ENCODE data around the gene CELSR1.
"Not testable (repeated sequence)": the region's sequence is repeated elsewhere in the genome, so short reads cannot be mapped to it uniquely, and the experiment has no call there.

Gene CELSR1

DNA sequence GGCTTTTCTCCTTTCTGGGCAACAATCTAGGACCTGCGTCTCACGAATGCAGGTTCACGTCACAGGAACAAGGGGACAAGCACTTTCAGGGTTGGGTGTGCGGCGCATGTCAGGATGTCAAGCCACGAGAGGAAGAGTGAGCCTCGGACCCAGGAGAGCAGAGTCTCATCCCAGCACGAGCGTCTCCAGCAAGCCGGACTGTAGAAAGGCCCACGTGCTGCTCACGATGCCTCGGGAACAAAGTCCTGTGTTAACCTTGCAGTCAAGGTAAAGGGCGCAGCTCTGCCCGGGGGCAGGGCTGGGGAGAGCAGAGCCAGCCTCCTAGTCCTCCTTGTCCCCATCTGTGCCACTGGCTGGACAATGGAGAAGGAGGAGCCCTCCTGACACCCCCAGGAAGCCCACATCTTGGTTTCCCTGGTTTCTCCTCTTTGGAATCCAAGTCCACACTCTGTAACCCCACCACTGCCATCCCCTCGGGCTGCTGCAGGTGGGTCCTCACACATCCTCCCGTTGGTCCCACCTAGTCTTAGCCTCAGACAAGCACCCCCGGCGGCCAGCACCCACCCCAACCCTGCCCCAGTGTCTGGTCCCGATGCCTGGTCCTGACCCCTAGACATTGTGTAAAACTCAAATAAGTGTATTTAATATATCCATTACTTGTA lies 63.4 kb downstream of the CELSR1 start:
- DNase-seq = no peak

DNA sequence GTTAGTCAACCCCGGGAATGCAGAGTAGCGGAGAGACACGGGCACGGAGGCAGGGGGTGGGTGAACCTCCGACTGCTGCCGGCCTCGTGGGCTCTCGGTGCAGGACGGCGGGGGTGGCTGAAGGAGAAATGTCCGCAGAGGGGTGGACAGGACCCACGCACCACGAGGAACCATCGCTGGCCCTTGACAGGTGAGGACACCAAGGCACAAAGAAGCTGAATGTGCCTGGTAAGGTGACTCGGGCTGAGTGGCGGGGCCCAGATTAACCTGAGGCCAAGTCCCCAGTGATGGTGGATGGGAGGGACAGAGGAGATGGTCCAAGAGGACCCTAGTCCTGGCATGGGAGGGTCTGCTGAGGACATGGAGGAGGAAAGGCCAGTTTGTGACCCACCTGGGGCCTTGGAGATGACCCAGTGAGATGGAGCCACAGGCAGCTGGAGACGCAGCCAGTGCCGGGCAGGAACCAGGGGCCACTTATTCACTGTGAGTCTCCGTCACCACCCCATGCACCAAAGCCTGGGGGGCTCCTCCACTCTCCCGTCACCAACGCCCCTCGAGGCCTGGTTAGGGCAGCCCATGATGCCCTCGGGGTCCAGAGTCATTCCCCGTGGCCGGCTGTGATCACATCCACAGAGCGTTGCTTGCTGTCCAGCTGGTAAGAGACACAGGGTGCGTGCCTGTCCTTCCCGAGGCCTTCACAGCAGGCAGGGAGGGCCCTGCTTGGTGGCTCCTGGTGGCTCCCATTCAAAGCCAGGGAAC lies 64.2 kb downstream of the CELSR1 start:
- no peak for DNase-seq

DNA sequence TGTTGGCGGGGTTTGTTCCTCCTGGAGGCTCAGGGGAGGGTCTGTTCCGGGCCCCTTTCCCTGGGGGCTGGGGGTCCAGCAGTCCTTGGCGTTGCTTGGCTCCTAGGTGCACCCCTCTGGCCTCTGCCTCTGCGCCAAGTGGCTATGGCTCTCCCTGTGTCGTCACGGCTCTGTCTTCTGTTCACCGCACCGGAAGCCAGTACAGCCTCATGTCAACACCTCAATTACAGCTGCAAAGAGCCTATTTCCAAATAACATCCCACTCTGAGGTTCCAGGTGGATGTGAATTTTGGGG lies 64.8 kb downstream of the CELSR1 start:
- no peak for DNase-seq

DNA sequence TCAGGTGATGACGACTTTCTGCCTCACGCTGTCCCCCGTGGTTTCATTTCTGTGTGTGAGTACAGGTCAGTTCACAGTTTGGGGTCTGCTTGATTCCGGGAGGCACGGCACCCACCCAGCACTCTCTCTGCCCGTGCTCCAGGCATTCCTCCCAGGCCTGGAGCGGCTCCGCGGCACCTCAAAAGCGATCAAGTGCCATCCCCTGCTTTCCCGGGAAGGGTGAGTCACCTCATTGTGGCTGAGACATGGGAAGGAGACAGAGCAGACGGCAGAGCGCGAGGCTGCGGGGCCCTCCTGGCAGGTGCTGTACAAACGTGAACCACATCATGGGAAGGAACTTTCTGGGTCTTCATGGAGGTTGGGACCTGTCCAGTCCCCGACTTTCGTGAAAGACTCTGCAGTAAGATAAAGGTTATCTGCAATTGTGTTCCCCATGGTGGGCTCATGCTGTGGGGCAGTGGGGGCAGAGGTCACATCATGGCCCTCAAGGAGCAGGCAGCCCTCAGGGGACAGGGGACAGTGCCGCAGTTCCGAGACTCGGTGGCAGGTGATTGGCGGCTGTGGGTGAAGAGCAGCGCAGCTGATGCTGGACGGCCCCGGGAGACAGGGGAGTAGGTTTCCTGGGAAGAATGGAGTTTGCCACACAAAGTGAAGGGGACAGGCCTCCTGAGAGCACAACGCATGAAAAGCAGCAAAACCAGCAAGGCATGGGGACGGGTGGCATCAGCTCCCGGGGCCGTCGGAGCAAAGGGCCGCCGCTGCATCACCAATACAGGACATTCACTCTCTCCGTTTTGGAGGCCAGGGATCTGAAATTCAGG lies 65.3 kb downstream of the CELSR1 start:
- no peak for DNase-seq

DNA sequence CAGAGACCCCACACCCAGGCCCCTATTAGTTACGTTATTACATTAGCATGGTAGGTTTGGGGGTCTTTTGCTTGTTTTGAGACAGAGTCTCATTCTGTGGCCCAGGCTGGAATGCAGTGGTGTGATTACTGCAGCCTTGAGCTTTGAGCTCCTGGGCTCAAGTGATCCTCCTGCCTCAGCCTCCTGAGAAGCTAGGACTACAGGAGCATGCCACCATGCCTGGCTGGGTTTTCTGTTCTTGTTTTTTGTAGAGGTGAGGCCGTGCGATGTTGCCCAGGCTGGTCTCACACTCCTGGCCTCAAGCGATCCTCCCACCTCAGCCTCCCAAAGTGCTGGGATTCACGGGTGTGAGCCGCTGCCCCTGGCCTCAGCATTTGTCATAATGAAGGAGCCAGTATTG lies 66.1 kb downstream of the CELSR1 start:
- not testable (repeated sequence) for DNase-seq

DNA sequence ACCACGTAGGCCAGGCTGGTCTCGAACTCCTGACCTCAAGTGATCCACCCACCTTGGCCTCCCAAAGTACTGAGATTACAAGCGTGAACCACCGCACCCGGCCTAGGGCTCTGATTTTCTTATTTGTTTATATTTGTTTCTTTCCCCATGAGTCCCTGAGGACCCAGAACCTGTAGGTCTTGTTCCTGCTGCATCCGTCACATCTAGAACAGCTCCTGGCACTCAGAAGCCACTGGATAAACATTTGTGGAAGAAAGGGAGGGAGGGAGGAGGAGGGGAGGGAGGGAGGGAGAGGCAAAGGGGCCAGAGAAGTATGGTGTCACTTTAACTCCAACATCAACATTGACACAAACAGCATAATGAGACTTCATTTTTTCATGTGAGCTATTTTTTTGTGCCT lies 67.7 kb downstream of the CELSR1 start:
- DNase-seq = no peak

DNA sequence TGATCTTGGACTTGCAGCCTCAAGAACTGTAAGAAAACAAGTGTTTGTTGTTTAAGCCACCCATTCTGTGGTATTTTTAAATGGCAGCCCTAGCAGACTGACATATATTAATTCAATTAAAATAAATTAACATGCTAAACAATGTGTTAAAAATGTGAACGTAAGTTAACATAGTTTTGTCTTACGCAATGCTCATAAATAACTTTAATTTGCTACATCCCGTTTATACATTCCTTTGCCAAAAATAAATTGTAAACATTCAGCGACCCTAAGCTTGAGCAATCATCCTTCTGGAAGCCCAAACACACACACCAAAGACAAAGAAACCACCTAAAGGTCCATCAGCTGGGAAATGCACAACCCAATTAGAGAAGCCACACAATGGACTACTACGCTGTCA lies 70.4 kb downstream of the CELSR1 start:
- no peak for DNase-seq

DNA sequence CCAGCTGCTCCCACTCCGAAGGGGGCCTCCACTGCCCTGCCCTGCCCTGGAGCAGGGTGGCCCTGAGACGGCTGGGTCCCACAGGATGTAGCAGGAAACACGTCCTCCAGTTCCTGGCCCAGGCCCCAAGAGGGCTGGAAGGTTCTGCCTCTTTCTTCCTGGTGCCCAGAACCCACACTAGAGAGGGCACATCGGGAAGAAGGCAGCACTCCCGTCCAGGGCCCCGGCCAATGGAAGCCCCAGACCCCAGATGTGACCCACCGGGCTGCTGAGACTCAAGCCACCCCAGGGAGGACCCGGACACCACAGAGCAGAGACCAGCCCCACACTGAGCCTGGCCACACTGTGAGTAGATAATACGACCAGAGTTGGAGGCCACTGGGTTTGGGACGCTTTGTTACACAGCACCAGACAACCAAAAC lies 71.2 kb downstream of the CELSR1 start:
- no peak for DNase-seq

DNA sequence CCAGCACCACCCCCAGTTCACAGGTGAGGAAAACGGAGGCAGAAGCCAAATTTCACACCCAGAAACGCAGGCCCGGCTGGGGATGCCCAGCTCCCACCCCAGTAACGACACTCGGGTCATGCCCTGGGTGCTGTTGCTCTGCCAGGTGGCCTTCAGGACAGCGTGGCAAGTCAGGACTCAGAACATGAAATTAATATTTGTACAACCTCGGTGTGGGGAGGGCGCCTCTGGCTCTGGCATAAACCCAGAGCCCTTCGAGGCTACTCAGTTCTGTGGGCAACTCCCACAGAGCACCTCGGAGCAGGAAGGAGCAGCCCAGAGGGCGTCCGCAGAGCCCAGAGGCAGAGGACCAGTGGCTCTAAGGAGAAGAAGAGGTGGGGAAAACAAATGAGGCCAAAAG lies 71.6 kb downstream of the CELSR1 start:
- DNase-seq = no peak

DNA sequence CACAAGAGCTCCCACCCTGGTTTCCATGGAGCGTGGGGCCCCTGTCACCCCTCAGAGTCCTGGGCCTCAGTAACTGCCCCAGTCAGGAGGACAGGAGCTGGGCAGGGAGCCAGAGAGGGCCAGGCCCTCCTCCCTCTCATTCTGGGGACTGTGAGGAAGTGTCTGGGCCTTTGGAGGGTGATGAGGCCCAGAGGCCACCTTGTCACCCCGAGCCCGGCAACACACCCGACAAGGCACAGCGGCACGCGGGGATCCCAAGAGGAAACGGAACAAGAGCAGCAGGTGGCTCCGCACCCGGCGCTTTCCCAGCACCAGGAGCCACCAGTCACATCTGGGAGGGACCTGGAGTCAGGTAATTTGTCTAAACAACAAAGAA lies 72.1 kb downstream of the CELSR1 start:
- DNase-seq = no peak

DNA sequence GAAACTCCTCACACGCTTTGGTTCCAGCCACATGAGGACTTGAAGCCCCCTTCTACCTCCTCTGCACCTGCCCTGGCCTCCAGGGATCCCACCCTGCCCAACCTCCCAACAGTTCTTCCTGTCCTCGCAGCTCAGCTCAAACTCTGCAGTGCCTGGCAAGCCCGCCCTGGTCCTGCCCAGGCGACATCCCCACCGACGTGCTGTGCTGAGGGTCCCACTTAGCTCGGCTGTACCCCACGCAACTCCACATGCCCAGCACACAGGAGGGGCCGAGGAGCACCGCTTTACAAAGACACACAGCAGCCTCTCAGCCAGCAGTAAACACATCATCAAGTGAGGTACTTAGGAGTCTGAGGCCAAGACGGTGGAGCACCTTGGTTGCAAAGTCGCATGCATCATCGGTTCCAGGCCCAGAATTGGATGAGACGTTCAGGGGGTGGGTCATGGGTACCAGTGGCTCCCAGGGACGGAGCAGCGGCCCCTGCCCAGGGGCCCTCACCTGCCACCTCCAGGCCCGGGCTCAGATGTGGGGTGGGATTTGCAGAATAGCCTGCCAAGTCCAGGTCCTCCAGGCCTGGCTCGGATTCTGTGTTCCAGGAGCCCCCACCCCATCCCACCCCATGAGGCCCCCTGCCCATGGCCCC lies 72.6 kb downstream of the CELSR1 start:
- no peak for DNase-seq

DNA sequence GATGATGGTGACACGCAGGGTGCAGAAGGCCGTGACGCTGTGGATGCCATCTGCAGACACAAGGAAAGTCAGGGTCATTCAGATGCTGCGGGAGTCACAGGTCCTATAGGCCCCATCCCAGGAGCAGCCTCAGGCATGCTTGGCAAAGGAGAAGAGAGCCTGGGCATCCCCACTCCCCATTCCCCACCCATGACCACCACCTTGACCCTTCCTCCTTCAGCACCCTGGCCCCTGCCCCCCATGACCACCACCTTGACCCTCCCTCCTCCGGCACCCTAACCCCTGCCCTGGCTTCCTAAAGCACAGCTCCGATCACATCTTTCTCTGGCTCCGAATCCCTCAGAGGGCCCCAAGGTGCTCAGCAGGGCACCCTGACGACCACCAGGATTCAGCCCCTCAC lies 73.1 kb downstream of the CELSR1 start:
- no peak for DNase-seq

DNA sequence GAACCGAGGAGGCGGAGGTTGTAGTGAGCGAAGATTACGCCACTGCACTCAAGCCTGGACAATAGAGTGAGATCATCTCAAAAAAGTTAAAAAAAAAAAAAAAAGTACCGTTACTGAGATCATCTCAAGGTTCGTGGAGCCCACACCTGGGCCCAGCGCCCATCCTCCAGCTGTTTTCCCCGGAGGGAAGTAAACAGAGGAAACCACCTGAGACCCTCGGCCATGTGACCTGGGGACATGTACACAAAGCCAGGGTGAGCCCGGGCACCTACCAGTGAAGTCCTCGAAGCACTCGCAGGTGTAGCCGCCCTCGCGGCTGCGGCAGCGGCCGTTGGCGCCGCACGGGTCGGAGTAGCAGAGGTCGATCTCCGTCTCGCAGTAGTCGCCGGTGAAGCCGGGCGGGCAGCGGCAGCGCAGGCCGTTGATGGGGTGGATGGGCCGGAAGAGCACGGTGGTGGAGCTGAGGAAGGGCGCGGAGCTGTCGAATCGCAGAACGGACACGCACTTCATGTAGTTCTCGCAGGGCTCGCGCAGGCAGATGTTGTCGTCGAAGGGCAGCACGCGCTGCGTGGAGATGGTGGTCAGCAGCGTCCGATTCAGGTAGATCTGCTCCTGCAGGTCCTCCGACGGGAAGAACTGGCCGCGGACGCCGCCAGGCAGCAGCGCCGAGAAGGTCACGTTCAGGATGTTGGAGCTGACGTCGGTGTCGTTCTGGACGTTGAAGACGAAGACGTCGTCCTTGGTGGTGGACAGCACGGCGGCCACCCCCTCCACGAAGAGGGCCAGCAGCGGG lies 73.8 kb downstream of the CELSR1 start:
- DNase-seq = no peak

DNA sequence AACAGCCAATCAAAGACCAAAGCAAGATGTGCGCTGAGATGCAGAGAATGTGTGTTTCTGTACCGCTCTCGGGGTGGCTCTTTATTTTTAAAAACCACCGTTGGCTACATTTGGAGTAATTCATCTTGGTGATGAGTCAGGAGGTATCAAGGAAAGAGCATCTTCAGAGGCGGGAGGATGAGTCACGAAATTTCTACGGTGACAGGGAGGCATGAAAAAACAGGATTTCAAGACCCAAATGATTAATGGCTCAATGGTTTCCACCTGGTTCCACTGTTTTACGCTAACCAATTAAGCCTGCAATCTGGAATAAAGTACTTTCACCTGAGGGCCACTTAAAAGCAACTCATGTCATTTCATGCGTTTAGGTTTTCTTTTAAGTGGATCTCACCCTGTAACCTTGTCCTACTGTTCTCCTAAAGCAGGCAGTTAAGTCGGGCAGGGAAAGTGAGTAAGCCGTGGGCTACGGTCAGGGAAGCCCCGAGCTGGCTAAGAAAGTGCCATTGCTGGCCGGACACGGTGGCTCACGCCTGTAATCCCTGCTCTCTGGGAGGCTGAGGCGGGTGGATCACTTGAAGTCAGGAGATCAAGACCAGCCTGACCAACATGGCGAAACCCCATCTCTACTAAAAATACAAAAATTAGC lies 74.6 kb downstream of the CELSR1 start:
- peak; percentile 44 for DNase-seq

DNA sequence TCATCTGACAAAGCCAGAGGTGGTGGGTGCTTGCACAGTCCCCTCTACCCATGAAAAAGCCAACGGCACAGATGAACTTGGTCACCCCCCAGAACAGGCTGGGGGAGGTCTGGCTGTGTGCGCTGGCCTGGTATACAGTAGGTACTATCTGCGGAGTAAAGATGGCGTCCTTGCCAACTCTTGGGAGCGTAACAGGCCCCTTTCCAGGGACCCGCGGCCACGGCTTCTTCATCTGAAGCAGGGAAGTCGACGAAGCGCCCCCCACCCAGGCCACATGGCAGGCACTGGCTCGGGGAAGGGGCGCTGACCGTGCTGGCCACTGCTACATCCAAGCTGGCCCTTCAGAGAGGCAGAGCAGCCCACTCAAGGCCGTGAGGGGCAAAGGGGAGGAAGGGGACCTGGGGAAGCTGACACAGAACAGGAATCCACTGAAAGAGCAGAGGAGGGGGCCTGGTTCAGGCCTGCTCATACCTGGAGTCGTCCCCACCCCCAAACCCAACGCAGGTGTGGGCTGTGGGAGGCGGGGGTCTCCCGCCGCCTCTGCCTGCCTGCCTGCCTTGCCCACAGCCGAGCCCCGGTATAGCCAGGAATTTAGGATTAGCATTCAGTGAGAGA lies 75.7 kb downstream of the CELSR1 start:
- DNase-seq = no peak

DNA sequence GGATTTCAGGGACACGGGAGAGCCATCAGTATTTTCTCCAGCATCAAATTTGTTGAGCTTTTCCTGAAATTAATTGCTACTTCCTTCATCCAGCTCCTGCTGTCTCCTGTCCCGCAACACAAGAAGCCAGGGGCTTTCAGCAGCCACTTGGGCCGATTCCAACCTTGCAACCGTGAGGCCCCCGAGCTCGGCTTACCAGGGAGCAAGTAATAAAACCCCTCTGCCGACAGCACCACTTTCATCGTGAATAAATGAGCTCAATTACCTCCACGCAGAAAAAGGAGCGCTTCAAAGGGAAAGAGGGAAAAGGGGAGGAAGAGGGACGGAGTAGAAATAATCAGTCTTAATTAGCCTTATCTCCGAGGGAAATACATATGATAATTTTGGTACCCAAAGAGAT lies 76.6 kb downstream of the CELSR1 start:
- no peak for DNase-seq

DNA sequence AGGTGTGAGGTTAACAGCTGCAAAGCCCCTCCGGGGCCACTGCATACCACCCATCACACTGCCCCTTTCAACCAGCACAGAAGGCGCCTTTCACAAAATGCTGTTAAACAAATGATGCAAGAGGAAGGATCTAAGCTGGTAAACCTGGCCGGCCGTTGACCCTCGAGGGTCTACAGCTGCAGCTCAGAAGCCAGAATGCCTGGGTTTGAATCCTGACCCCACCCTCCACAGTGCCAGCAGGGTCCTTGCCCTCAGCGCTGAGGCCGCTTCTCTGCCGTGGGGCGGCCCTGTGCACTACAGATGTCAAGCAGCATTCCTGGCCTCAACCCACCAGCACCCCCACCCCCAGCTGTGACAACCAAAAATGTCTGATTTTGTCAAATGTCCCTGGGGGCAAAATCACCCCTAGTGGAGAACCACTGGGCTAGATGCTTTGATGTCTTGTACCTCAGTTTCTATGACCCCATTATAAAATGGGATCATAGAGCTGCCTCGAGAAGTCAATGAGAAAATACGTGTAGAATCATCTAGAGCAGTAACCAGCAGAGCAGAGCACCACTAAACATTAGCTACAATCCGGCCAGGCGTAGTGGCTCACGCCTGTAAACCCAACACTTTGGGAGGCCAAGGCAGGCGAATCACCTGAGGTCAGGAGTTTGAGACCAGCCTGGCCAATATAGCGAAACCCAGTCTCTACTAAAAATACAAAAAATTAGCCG lies 77.9 kb downstream of the CELSR1 start:
- DNase-seq = no peak

DNA sequence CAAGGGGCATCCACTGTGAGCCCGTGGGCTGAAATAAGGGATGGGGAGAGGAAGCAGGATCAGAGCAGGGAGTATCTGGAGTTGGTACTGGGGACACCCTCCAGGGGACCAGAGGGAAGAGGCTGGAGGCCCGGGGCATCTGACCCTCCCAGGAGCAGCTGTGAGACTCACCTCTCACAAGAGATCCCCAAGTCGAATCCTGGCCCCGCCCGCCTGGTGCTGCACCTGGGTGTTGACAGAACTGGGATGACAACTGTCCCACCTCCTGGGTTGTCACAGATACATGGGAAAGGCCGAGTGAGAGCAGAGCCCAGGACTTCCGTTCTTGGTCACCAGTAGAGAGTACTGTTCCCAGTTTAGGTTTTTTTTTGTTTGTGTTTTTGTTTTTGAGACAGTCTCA lies 78.9 kb downstream of the CELSR1 start:
- DNase-seq = no peak

DNA sequence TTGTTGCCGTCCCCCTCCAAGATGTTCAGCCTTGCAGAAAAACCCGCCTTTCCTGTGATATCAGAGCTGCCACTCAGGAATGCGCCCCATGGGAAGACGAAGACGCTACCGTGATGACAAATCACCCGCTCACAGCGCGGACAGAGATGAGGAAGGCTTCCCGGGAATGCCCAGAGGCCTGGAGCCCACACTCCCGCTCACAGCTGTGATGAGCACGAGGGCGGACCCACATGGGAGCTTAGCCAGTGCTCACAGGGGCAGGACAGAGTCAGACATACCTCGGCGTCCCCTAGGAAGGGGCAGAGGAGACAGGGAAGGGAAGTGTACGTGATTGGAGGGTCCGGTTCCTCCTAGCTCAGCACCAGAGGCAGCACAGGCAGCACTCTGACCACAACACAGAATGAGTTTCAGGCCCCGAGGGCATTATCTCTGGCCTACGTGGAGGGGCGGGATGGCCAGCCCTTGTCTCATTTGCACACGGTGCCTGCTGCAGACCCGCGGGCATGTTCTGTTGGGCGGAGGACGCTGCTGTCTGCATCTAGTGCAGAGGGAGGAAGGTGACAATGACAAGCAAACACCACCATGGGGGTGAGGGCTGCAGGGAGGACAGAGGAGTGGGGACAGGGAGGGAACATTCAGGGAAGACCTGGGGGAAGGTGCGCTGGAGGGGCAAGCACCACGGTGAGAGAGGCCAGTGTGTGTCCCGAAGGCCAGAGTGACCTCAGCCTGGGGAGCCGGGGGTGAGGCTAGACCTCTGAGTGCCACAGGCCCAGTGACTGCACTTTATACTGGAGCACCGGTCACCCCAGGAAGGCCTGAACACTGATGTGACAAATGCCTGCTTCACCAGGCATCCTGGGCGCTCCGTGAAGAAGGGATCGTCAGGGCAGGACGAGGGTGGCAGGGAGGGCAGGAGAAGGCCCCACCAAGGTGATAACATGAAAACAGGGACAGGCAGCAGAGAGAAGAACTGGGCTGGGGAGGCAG lies 79.6 kb downstream of the CELSR1 start:
- no peak for DNase-seq

DNA sequence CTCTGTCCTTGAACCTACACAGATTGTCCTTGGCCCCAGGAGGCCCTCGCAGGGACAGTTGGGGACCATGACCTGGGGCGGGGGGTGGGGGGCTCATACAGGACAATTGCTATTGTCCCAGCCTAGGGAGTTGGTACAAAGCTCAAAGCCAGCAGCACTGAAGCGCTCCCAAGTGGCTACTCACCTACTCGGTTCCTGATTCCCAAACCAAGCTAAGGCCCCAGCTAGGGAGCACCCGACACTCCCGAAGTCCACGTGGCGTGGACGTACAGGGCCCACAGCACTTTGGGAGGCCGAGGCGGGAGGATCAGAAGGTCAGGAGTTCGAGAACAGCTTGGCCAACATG lies 80.6 kb downstream of the CELSR1 start:
- no peak for DNase-seq

Measured in NCI-H2107 (cell line).